Fibroblast of skin of abdomen (primary cell): ENCODE results near the gene JPT1.

Experiments used
- DNase-seq: peaks from one replicate; pipeline ENCODE4 v3.0.0-alpha.2; 2013

JPT1 gene

GRCh38 chr17:75103601-75104554, 50.4 kb downstream of the JPT1 start:
- no peak for DNase-seq

- DNase-seq, result no peak
Measured at GRCh38 chr17:75102385-75102821, 51.9 kb downstream of the JPT1 start.

GRCh38 chr17:75099881-75100595, 54.3 kb downstream of the JPT1 start:
- no peak for DNase-seq

- DNase-seq, result no peak
Measured at GRCh38 chr17:75098861-75099260, 55.5 kb downstream of the JPT1 start.

- no peak for DNase-seq
Measured at GRCh38 chr17:75097865-75098264, 56.4 kb downstream of the JPT1 start.

- peak; percentile 56 for DNase-seq
Measured at GRCh38 chr17:75096082-75096625, 58.2 kb downstream of the JPT1 start.

- no peak for DNase-seq
Measured at GRCh38 chr17:75094871-75095399, 59.4 kb downstream of the JPT1 start.

GRCh38 chr17:75093548-75094158, 60.7 kb downstream of the JPT1 start:
- DNase-seq, result no peak

- no peak for DNase-seq
Measured at GRCh38 chr17:75091855-75092327, 62.4 kb downstream of the JPT1 start.

GRCh38 chr17:75090871-75091854, 63.1 kb downstream of the JPT1 start:
- no peak for DNase-seq

GRCh38 chr17:75088465-75089417, 65.6 kb downstream of the JPT1 start:
- DNase-seq, result no peak

- DNase-seq, result peak; percentile 80
Measured at GRCh38 chr17:75087558-75088453, 66.5 kb downstream of the JPT1 start, which contains the start of gene SLC16A5. Gene SLC16A5, plus strand, starts transcription at chr17:75087954. Its CDS starts 5,683 bp downstream, at chr17:75093637.

GRCh38 chr17:75087182-75087557, 67.1 kb downstream of the JPT1 start:
- no peak for DNase-seq

GRCh38 chr17:75086496-75087181, 67.7 kb downstream of the JPT1 start:
- DNase-seq, result no peak
